GM12878 (cell line): Measurements from ENCODE around the gene GPC6. TPM values are rescaled to one million over a fixed set of nuclear protein-coding genes. Genes with fewer than 3 reads are reported as not detected.

ENCODE experiments used
- ATAC-seq: fragments of 200-7000 bp; cut with Tn5 transposase; 3 replicates; pipeline ENCODE4 v1.9.1; 2020; ENCODE audit warnings: mild to moderate bottlenecking, moderate library complexity
- BruUV-seq: library from RNA; stranded (reverse); fragments of 400-500 nt; replicated peaks from 2 replicates; lab custom pipeline; 2021; lab: Mats Ljungman, UMichigan
- CTCF ChIA-PET: fragments of 300-600 bp; sonication (Branson Sonifier 250); formaldehyde crosslinking; extraction: SDS; loops from one replicate; lab custom pipeline; 2021; ENCODE audit warnings: inconsistent platforms; lab: Yijun Ruan, JAX
- POLR2A ChIA-PET: fragments of 350-600 bp; formaldehyde crosslinking; extraction: SDS; loops from one replicate; lab custom pipeline; 2021; ENCODE audit warnings: inconsistent platforms; lab: Charles Lee
- RAD21 ChIA-PET: fragments of 300-600 bp; sonication (Branson Sonifier 250); formaldehyde crosslinking; loops from one replicate; lab custom pipeline; 2023; ENCODE audit warnings: antibody characterized with exemption; ENCODE audit not compliant: unreplicated experiment; lab: Charles Lee
- SMC1A ChIA-PET: fragments of 300-600 bp; sonication (Branson Sonifier 250); formaldehyde crosslinking; loops from one replicate; lab custom pipeline; 2023; ENCODE audit not compliant: unreplicated experiment, uncharacterized antibody; lab: Charles Lee
- DNase-seq: peaks from one replicate; pipeline ENCODE4 v3.0.0-alpha.2; 2011; ENCODE audit warnings: low read depth, low spot score
- FAIRE-seq: peaks from 3 replicates; lab custom pipeline; 2011; peaks lifted over from hg19 to GRCh38; lab: Jason Lieb, UNC
- H2AFZ ChIP-seq: 2 replicates; pipeline ENCODE4 v1.6.0; 2011; ENCODE audit warnings: low read depth, low read length, control low read depth; ENCODE audit not compliant: control insufficient read depth
- H3K27ac ChIP-seq: 2 replicates; pipeline ENCODE4 v1.5.1; 2011; ENCODE audit warnings: control low read depth; ENCODE audit not compliant: control insufficient read depth, insufficient read depth
- H3K27me3 ChIP-seq, 2 experiments: replicated peaks in 1 of 2; 2 replicates each; pipeline versions ENCODE4 v1.6.0 to v1.6.1; 2011; ENCODE audit warnings: low read length in 1 of 2; ENCODE audit not compliant: control insufficient read depth in 2 of 2, insufficient read depth in 2 of 2
- H3K36me3 ChIP-seq, 2 experiments: 2 replicates each; pipeline ENCODE4 v1.5.1; 2011; ENCODE audit warnings: low read length in 1 of 2; ENCODE audit not compliant: control insufficient read depth in 2 of 2, insufficient read depth in 2 of 2
- H3K4me1 ChIP-seq: 2 replicates; pipeline ENCODE4 v1.6.1; 2011; ENCODE audit warnings: mild to moderate bottlenecking, low read length, moderate library complexity, mixed read lengths; ENCODE audit not compliant: control insufficient read depth, insufficient read depth
- H3K4me2 ChIP-seq: 2 replicates; pipeline ENCODE4 v1.6.0; 2011; ENCODE audit warnings: control low read depth; ENCODE audit not compliant: control insufficient read depth, insufficient read depth
- H3K4me3 ChIP-seq: fragments of 200-600 bp; sonication (generic); 2 replicates; pipeline ENCODE4 v1.5.1; 2016
- H3K79me2 ChIP-seq: 2 replicates; pipeline ENCODE4 v1.6.0; 2011; ENCODE audit warnings: low read length; ENCODE audit not compliant: control insufficient read depth, insufficient read depth
- H3K9ac ChIP-seq: 2 replicates; pipeline ENCODE4 v1.8.0; 2011; ENCODE audit warnings: low read length, control low read depth, mixed read lengths; ENCODE audit not compliant: control insufficient read depth, insufficient read depth
- H3K9me3 ChIP-seq: replicated peaks from 3 replicates; pipeline ENCODE4 v1.5.1; 2011; ENCODE audit warnings: mild to moderate bottlenecking, low read length; ENCODE audit not compliant: control insufficient read depth, insufficient read depth
- H4K20me1 ChIP-seq: 2 replicates; pipeline ENCODE4 v1.6.0; 2011; ENCODE audit not compliant: control insufficient read depth, insufficient read depth
- BHLHE40 ChIP-seq, 2 experiments: fragments of 450-650 bp in 1 of 2; IDR thresholded peaks; 2 replicates each; pipeline ENCODE4 v1.6.1; 2011 to 2017; ENCODE audit warnings: low read depth in 2 of 2, borderline replicate concordance in 1 of 2, improper control_type of control experiment in 1 of 2, low read length in 1 of 2, mild to moderate bottlenecking in 1 of 2
- CEBPB ChIP-seq, 2 experiments: fragments of 150-350 bp in 1 of 2; IDR thresholded peaks; 2 replicates each; pipeline ENCODE4 v1.6.1; 2012 to 2014; ENCODE audit warnings: low read depth in 2 of 2, low read length in 2 of 2, borderline replicate concordance in 1 of 2, inconsistent platforms in 1 of 2
- KAT2A ChIP-seq: conservative IDR thresholded peaks from 2 replicates; pipeline ENCODE4 v1.6.1; 2011; ENCODE audit warnings: low read depth, low read length; ENCODE audit not compliant: control insufficient read depth
- PAX5 ChIP-seq: IDR thresholded peaks from 2 replicates; pipeline ENCODE4 v1.6.1; 2011; ENCODE audit warnings: low read depth, low read length, borderline replicate concordance
- SKIL ChIP-seq: fragments of 450-650 bp; IDR thresholded peaks from 2 replicates; pipeline ENCODE4 v1.6.1; 2017; ENCODE audit warnings: mild to moderate bottlenecking, low read depth, inconsistent platforms; ENCODE audit not compliant: poor library complexity, severe bottlenecking
- ZNF24 ChIP-seq: fragments of 450-650 bp; IDR thresholded peaks from 2 replicates; pipeline ENCODE4 v1.6.1; 2017; ENCODE audit warnings: antibody characterized with exemption, mild to moderate bottlenecking
- ZSCAN29 ChIP-seq: fragments of 450-650 bp; IDR thresholded peaks from 2 replicates; pipeline ENCODE4 v1.6.1; 2017; ENCODE audit warnings: mild to moderate bottlenecking, moderate library complexity
- ZZZ3 ChIP-seq: IDR thresholded peaks from 2 replicates; pipeline ENCODE4 v1.6.1; 2011; ENCODE audit warnings: low read depth; ENCODE audit not compliant: control insufficient read depth, insufficient read length
- WGBS: methylation state at CpG from one replicate; pipeline ENCODE4 v1.1.6; 2016; ENCODE audit warnings: low lambda C conversion rate; ENCODE audit not compliant: insufficient replicate concordance, insufficient coverage; ENCODE audit errors: missing lambda C conversion rate; 5-methylcytosine and 5-hydroxymethylcytosine counted together
- in situ Hi-C: fragments of 300-500 bp; cut with MboI; formaldehyde crosslinking; loops from 9 replicates; pipeline ENCODE4 v1.14.3; 2018; ENCODE audit warnings: mixed read lengths
- intact Hi-C: fragments of 100-400 bp; cut with micrococcal nuclease; formaldehyde crosslinking; loops from one replicate; pipeline ENCODE4 v1.14.2; 2022; ENCODE audit not compliant: unreplicated experiment
- polyA plus RNA-seq, 11 experiments: library from polyadenylated mRNA; depleted of rRNA in 4 of 11; unstranded in 6 of 11; stranded (reverse) in 5 of 11; fragments of >200 nt; fragmentation: Nextera tagmentation in 4 of 11; fragmentation: Illumina TruSeq in 1 of 11; extraction: Ambion mirVana in 4 of 11; extraction: Trizol in 1 of 11; gene quantifications; 1 replicate in 1 of 11; 2 replicates in 10 of 11; pipeline versions ENCODE4 v1.2.1 to v1.2.3, GENCODE V29; 2011 to 2016; ENCODE audit warnings: inconsistent platforms in 2 of 11, missing spikeins in 2 of 11, low read depth in 1 of 11
- total RNA-seq, 4 experiments: library from RNA; depleted of rRNA in 3 of 4; stranded (reverse); fragments of >200 nt in 3 of 4; fragmentation: Illumina TruSeq in 1 of 4; extraction: Trizol in 1 of 4; gene quantifications; 2 replicates each; pipeline versions ENCODE4 v1.2.1 to v1.2.3, GENCODE V29; 2013 to 2021

The GPC6 gene
- total and polyA plus RNA-seq, 10 of the 15 experiments (the other 5 are each of a cell fraction or from before 2014, with no cell fraction given): 0.03 to 0.04 (median 0.03) TPM; not detected in 7

GRCh38 chr13:93957371-93957770 lies 730.8 kb downstream of the GPC6 start:
- no TSS peak for BruUV-seq
- Histone ChIP-seq H3K4me3 (no peak overlapping the region), H3K79me2 (no peaks in the 10 kb centered on the region), H4K20me1 (no peaks in the 10 kb centered on the region), H2AFZ (no peak overlapping the region), H3K27ac (no peak overlapping the region), H3K4me2 (no peak overlapping the region), H3K9me3 (no peaks in the 10 kb centered on the region), H3K27me3 (no peaks in the 10 kb centered on the region), H3K9ac (no peak overlapping the region), H3K4me1 (no peaks in the 10 kb centered on the region), H3K36me3 (no peaks in the 10 kb centered on the region)
- in situ Hi-C loops: no loop called here
- POLR2A ChIA-PET: no interaction called here
- ATAC-seq (no peak), DNase-seq (no peak), FAIRE-seq (no peak)
- TF ChIP-seq SKIL (no peak), ZNF24 (no peak), PAX5 (no peak), ZZZ3 (no peak), BHLHE40 (IDR thresholded peaks at IDR 0.05; ENCODE audit: borderline replicate concordance in 1 of 2, low read depth in 2 of 2, low read length in 1 of 2) (no peak), KAT2A (no peak), CEBPB (IDR thresholded peaks at IDR 0.05; ENCODE audit: borderline replicate concordance in 1 of 2, low read depth in 2 of 2, low read length in 2 of 2) (no peak), ZSCAN29 (no peak)
- SMC1A ChIA-PET: no interaction called here
- RAD21 ChIA-PET: no interaction called here
- intact Hi-C loops: no loop called here
- 77% methylated on average over 2 of the region's 2 CpGs for WGBS
- CTCF ChIA-PET: no interaction called here
